HepG2 (cell line): ENCODE measurements around the gene ZNF782. TPM values are rescaled to one million over a fixed set of nuclear protein-coding genes. Genes with fewer than 3 reads are reported as not detected.

Experiments
- ATAC-seq: fragments of 200-7000 bp; cut with Tn5 transposase; 3 replicates; pipeline ENCODE4 v1.9.1; 2020; ENCODE audit warnings: mild to moderate bottlenecking, moderate library complexity
- BruUV-seq: library from RNA; stranded (reverse); fragments of 400-500 nt; replicated peaks from 2 replicates; lab custom pipeline; 2021; lab: Mats Ljungman, UMichigan
- CTCF ChIA-PET: fragments of 300-600 bp; formaldehyde crosslinking; extraction: SDS; loops from one replicate; lab custom pipeline; 2021; ENCODE audit warnings: low total read pairs, inconsistent platforms, low intra/inter-chr PET ratio; lab: Yijun Ruan, JAX
- POLR2A ChIA-PET: fragments of 350-600 bp; sonication (Branson Sonifier 250); formaldehyde crosslinking; loops from one replicate; lab custom pipeline; 2020; ENCODE audit warnings: antibody characterized with exemption, inconsistent platforms; lab: Yijun Ruan, JAX
- DNase-seq: peaks from one replicate; pipeline ENCODE4 v3.0.0-alpha.2; 2015; ENCODE audit warnings: low spot score
- FAIRE-seq: peaks from 3 replicates; lab custom pipeline; 2011; peaks lifted over from hg19 to GRCh38; lab: Jason Lieb, UNC
- H2AFZ ChIP-seq: one replicate; pipeline ENCODE4 v1.6.1; 2011; ENCODE audit warnings: low read length, inconsistent platforms
- H3K27ac ChIP-seq: fragments of 300-600 bp; 3 replicates; pipeline ENCODE4 v1.8.0; 2011; ENCODE audit warnings: mixed run types, mild to moderate bottlenecking, mixed read lengths, low read length, inconsistent platforms; ENCODE audit not compliant: insufficient read depth; ENCODE audit errors: extremely low read length
- H3K27me3 ChIP-seq, 2 experiments: fragments of 200-600 bp in 1 of 2; 2 replicates in 1 of 2; 3 replicates in 1 of 2; pipeline versions ENCODE4 v1.6.0 to v1.8.0; 2011; ENCODE audit warnings: low read length in 2 of 2, mild to moderate bottlenecking in 2 of 2, moderate library complexity in 2 of 2, inconsistent platforms in 1 of 2; ENCODE audit not compliant: insufficient read depth in 2 of 2, control insufficient read depth in 1 of 2
- H3K36me3 ChIP-seq, 2 experiments: fragments of 200-600 bp in 1 of 2; replicated peaks in 1 of 2; 2 replicates in 1 of 2; 3 replicates in 1 of 2; pipeline versions ENCODE4 v1.5.1 to v1.8.0; 2011; ENCODE audit warnings: low read length in 2 of 2, inconsistent platforms in 1 of 2; ENCODE audit not compliant: insufficient read depth in 2 of 2, control insufficient read depth in 1 of 2
- H3K4me1 ChIP-seq: 2 replicates; pipeline ENCODE4 v1.5.1; 2012; ENCODE audit warnings: low read length, inconsistent platforms; ENCODE audit not compliant: insufficient read depth
- H3K4me2 ChIP-seq: 2 replicates; pipeline ENCODE4 v1.6.0; 2011; ENCODE audit warnings: low read depth, low read length, inconsistent platforms
- H3K4me3 ChIP-seq, 3 experiments: fragments of 200-600 bp in 1 of 3; sonication (generic), shearing (Covaris generic) in 1 of 3; replicated peaks in 1 of 3; 2 replicates each; pipeline ENCODE4 v1.5.1; 2011 to 2016; ENCODE audit warnings: low read length in 3 of 3, inconsistent platforms in 2 of 3, low read depth in 2 of 3, mild to moderate bottlenecking in 2 of 3, control low read depth in 1 of 3, mixed read lengths in 1 of 3; ENCODE audit not compliant: insufficient read depth in 1 of 3
- H3K79me2 ChIP-seq: one replicate; pipeline ENCODE4 v1.6.1; 2011; ENCODE audit warnings: low read length, inconsistent platforms; ENCODE audit not compliant: insufficient read depth
- H3K9ac ChIP-seq: 2 replicates; pipeline ENCODE4 v1.6.0; 2011; ENCODE audit warnings: mild to moderate bottlenecking, low read depth, low read length, inconsistent platforms; ENCODE audit not compliant: insufficient read depth
- H3K9me3 ChIP-seq: 2 replicates; pipeline ENCODE4 v1.5.1; 2012; ENCODE audit warnings: mild to moderate bottlenecking, low read length
- H4K20me1 ChIP-seq: 2 replicates; pipeline ENCODE4 v1.6.0; 2011; ENCODE audit warnings: inconsistent platforms, mild to moderate bottlenecking, low read length, moderate library complexity; ENCODE audit not compliant: insufficient read depth
- ARID3A ChIP-seq: IDR thresholded peaks from 2 replicates; pipeline ENCODE4 v1.6.1; 2012; ENCODE audit warnings: low read depth, low read length, improper control_type of control experiment
- E2F1 ChIP-seq: sonication (generic); formaldehyde crosslinking; IDR thresholded peaks from 2 replicates; pipeline ENCODE4 v1.5.0; 2020; ENCODE audit warnings: missing genetic modification reagents
- ELF3 ChIP-seq: IDR thresholded peaks from 2 replicates; pipeline ENCODE4 v1.6.1; 2016; ENCODE audit warnings: missing genetic modification reagents, missing compliant biosample characterization
- NKX3-1 ChIP-seq: sonication (generic); formaldehyde crosslinking; IDR thresholded peaks from 2 replicates; pipeline ENCODE4 v1.5.0; 2020; ENCODE audit warnings: missing genetic modification reagents
- NR2F1 ChIP-seq, 2 experiments: fragments of 450-650 bp in 1 of 2; formaldehyde crosslinking in 1 of 2; IDR thresholded peaks; 2 replicates each; pipeline versions ENCODE4 v1.5.0 to v1.6.1; 2016 to 2020; ENCODE audit warnings: mild to moderate bottlenecking in 1 of 2, missing compliant biosample characterization in 1 of 2, missing genetic modification reagents in 1 of 2, moderate library complexity in 1 of 2
- SKIL ChIP-seq: sonication (generic); formaldehyde crosslinking; IDR thresholded peaks from 2 replicates; pipeline ENCODE4 v1.8.0; 2022; ENCODE audit warnings: missing genetic modification reagents, mild to moderate bottlenecking, moderate library complexity, borderline replicate concordance
- SOX13 ChIP-seq, 3 experiments: fragments of 450-650 bp in 1 of 3; sonication (generic) in 1 of 3; formaldehyde crosslinking in 1 of 3; IDR thresholded peaks in 2 of 3; conservative IDR thresholded peaks in 1 of 3; 2 replicates each; pipeline versions ENCODE4 v1.5.0 to v1.6.1; 2016 to 2020; ENCODE audit warnings: antibody characterized with exemption in 1 of 3, mild to moderate bottlenecking in 1 of 3, missing compliant biosample characterization in 1 of 3, missing genetic modification reagents in 1 of 3, moderate library complexity in 1 of 3
- SRSF1 ChIP-seq: fragments of 200-400 bp; formaldehyde crosslinking; optimal IDR thresholded peaks from 2 replicates; pipeline ENCODE3; 2017; ENCODE audit warnings: mild to moderate bottlenecking, low read depth, low read length, moderate library complexity
- TCF12 ChIP-seq, 2 experiments: fragments of 450-650 bp in 1 of 2; sonication (generic) in 1 of 2; formaldehyde crosslinking in 1 of 2; IDR thresholded peaks; 2 replicates each; pipeline versions ENCODE4 v1.6.1 to v1.8.0; 2017 to 2022; ENCODE audit warnings: antibody characterized with exemption in 1 of 2, mild to moderate bottlenecking in 1 of 2, missing genetic modification reagents in 1 of 2, moderate library complexity in 1 of 2
- THAP8 ChIP-seq: sonication (generic); formaldehyde crosslinking; IDR thresholded peaks from 2 replicates; pipeline ENCODE4 v1.5.1; 2020; ENCODE audit warnings: missing genetic modification reagents, mild to moderate bottlenecking, borderline replicate concordance
- YEATS4 ChIP-seq: sonication (generic); formaldehyde crosslinking; IDR thresholded peaks from 2 replicates; pipeline ENCODE4 v1.4.0; 2020; ENCODE audit warnings: missing genetic modification reagents, borderline replicate concordance
- ZNF18 ChIP-seq: sonication (generic); formaldehyde crosslinking; IDR thresholded peaks from 2 replicates; pipeline ENCODE4 v1.8.0; 2022; ENCODE audit warnings: mild to moderate bottlenecking, missing genetic modification reagents; ENCODE audit not compliant: insufficient replicate concordance
- ZNF432 ChIP-seq: sonication (generic); formaldehyde crosslinking; IDR thresholded peaks from 2 replicates; pipeline ENCODE4 v1.5.0; 2020; ENCODE audit warnings: missing genetic modification reagents, mild to moderate bottlenecking, borderline replicate concordance
- ZNF562 ChIP-seq: sonication (generic); formaldehyde crosslinking; IDR thresholded peaks from 2 replicates; pipeline ENCODE4 v1.8.0; 2022; ENCODE audit warnings: missing genetic modification reagents, borderline replicate concordance
- WGBS: methylation state at CpG from one replicate; pipeline ENCODE4 v1.1.6; 2017; ENCODE audit warnings: low lambda C conversion rate; 5-methylcytosine and 5-hydroxymethylcytosine counted together
- in situ Hi-C: cut with HindIII; loops from 2 replicates; pipeline ENCODE4 v1.10.0; 2017; ENCODE audit warnings: low pct_unique_long_range_greater_than_20kb; ENCODE audit not compliant: extremely low pct_ligation_motif_present
- intact Hi-C: fragments of 100-400 bp; cut with micrococcal nuclease; formaldehyde crosslinking; loops from one replicate; pipeline ENCODE4 v1.10.0; 2022; ENCODE audit not compliant: unreplicated experiment
- polyA plus RNA-seq, 8 experiments: library from polyadenylated mRNA; depleted of rRNA in 3 of 8; stranded (reverse) in 7 of 8; unstranded in 1 of 8; fragments of >200 nt; fragmentation: Illumina TruSeq in 4 of 8; extraction: Trizol in 4 of 8; gene quantifications; 2 replicates each; pipeline versions ENCODE4 v1.2.1 to v1.2.3, GENCODE V29; 2011 to 2016; ENCODE audit warnings: low read depth in 4 of 8, missing spikeins in 1 of 8, mixed read lengths in 1 of 8; ENCODE audit not compliant: insufficient read depth in 1 of 8
- total RNA-seq, 5 experiments: library from RNA; depleted of rRNA; stranded (reverse); fragments of >200 nt; fragmentation: Illumina TruSeq; extraction: Trizol; gene quantifications; 2 replicates each; pipeline ENCODE4 v1.2.3, GENCODE V29; 2016; ENCODE audit warnings: low read depth in 1 of 5

ZNF782 gene
- total and polyA plus RNA-seq, 2 of the 13 experiments (the other 11 are each of a cell fraction or from before 2014, with no cell fraction given), result 1.4 to 4.9 TPM

GRCh38 chr9:96885424-96885823 lies 31.1 kb upstream of the ZNF782 start (continued):
- TF ChIP-seq THAP8 (CRISPR knock-in tag) (no peak), NKX3-1 (CRISPR knock-in tag) (no peak), ARID3A (no peak)

- in situ Hi-C loops (no loop called here), intact Hi-C loops (no loop called here)
- ATAC-seq (peak; percentile 73), DNase-seq (peak; percentile 59), FAIRE-seq (no peak)
- WGBS, result 5% methylated on average over 2 of the region's 2 CpGs
- Histone ChIP-seq H3K9ac (no peak overlapping the region), H3K4me2 (no peak overlapping the region), H3K4me1 (peaks cover 11% of the 10 kb centered on the region), H2AFZ (no peak overlapping the region), H3K36me3 (no peaks in the 10 kb centered on the region), H3K79me2 (no peaks in the 10 kb centered on the region), H3K4me3 (no peak overlapping the region), H3K27me3 (no peaks in the 10 kb centered on the region), H3K27ac (no peak overlapping the region), H3K9me3 (no peaks in the 10 kb centered on the region), H4K20me1 (no peaks in the 10 kb centered on the region)
- no TSS peak for BruUV-seq
- CTCF ChIA-PET, result no interaction called here
- POLR2A ChIA-PET, result interaction anchor here (1.2 kb wide), 1 partner anchor 9 kb away, joined by 6 read pairs; no protein-coding TSS in a partner anchor
- TF ChIP-seq SKIL (no peak), ZNF18 (CRISPR knock-in tag) (peak; percentile 97), ELF3 (0 out of 2 replicates have a peak, but pooled peaks have one; percentile 23), E2F1 (CRISPR knock-in tag) (no peak), ZNF562 (CRISPR knock-in tag) (no peak), SOX13 (IDR thresholded peaks at IDR 0.05) (no peak), SOX13 (CRISPR knock-in tag; conservative IDR thresholded peaks at IDR 0.05 in 1 of 2, IDR thresholded peaks at IDR 0.05 in 1 of 2) (no peak), YEATS4 (CRISPR knock-in tag) (no peak), ZNF432 (CRISPR knock-in tag) (no peak), SRSF1 (no peak), NR2F1 (CRISPR knock-in tag; IDR thresholded peaks at IDR 0.05) (peak in 1 of 2 experiments; percentile 26; a peak in 1 of 4 replicates), TCF12 (IDR thresholded peaks at IDR 0.05) (no peak), TCF12 (CRISPR knock-in tag; IDR thresholded peaks at IDR 0.05) (no peak)
Observed at GRCh38 chr9:96884443-96884842, 30.1 kb upstream of the ZNF782 start.
